ENCODE results near the gene ORMDL3. TPM values are rescaled to one million over a fixed set of nuclear protein-coding genes. Genes with fewer than 3 reads are reported as not detected.
A peak's percentile ranks its signal among the peaks of the same experiment; 100 is the strongest.

ORMDL3 gene
- total RNA-seq, 1 donor from 2014 or later: 26.6 TPM

GRCh38 chr17:39965017-39965699 is 37.8 kb upstream of the ORMDL3 start:
- no peaks in the 10 kb centered on the region for H3K27me3 ChIP-seq (ENCODE audit: control insufficient read depth, insufficient read depth, low read length)
- TF ChIP-seq CTCF (IDR thresholded peaks at IDR 0.05; ENCODE audit: insufficient read depth, low read length, severe bottlenecking): no peak
- H3K4me3 ChIP-seq (ENCODE audit: low read depth, low read length): no peak overlapping the region
- no peaks in the 10 kb centered on the region for H3K36me3 ChIP-seq (ENCODE audit: control insufficient read depth, insufficient read depth, low read length)
- FAIRE-seq (no peak), DNase-seq (ENCODE audit: low read depth) (no peak)

GRCh38 chr17:39963829-39964228 is 36.4 kb upstream of the ORMDL3 start:
- no peak for TF ChIP-seq CTCF (IDR thresholded peaks at IDR 0.05; ENCODE audit: insufficient read depth, low read length, severe bottlenecking)
- FAIRE-seq (peak; percentile 93), DNase-seq (ENCODE audit: low read depth) (peak; percentile 98)
- no peaks in the 10 kb centered on the region for H3K36me3 ChIP-seq (ENCODE audit: control insufficient read depth, insufficient read depth, low read length)
- H3K4me3 ChIP-seq (ENCODE audit: low read depth, low read length): no peak overlapping the region
- no peaks in the 10 kb centered on the region for H3K27me3 ChIP-seq (ENCODE audit: control insufficient read depth, insufficient read depth, low read length)

- no peaks in the 10 kb centered on the region for H3K36me3 ChIP-seq (ENCODE audit: control insufficient read depth, insufficient read depth, low read length)
- DNase-seq (ENCODE audit: low read depth): no peak
- TF ChIP-seq CTCF (IDR thresholded peaks at IDR 0.05; ENCODE audit: insufficient read depth, low read length, severe bottlenecking): no peak
- H3K4me3 ChIP-seq (ENCODE audit: low read depth, low read length): no peak within 1 kb of the TSS
- H3K27me3 ChIP-seq (ENCODE audit: control insufficient read depth, insufficient read depth, low read length): no peaks in the 10 kb centered on the region
- no peak for FAIRE-seq
Observed at GRCh38 chr17:39962642-39963220, 35.3 kb upstream of the ORMDL3 start, which contains the start of gene GSDMA. TSS of gene GSDMA (plus strand) at chr17:39963004. CDS start at chr17:39965688, 2,684 bp downstream.

- DNase-seq (ENCODE audit: low read depth) (no peak), FAIRE-seq (no peak)
- H3K27me3 ChIP-seq (ENCODE audit: control insufficient read depth, insufficient read depth, low read length): no peaks in the 10 kb centered on the region
- no peak overlapping the region for H3K4me3 ChIP-seq (ENCODE audit: low read depth, low read length)
- no peak for TF ChIP-seq CTCF (IDR thresholded peaks at IDR 0.05; ENCODE audit: insufficient read depth, low read length, severe bottlenecking)
- H3K36me3 ChIP-seq (ENCODE audit: control insufficient read depth, insufficient read depth, low read length): no peaks in the 10 kb centered on the region
Observed at GRCh38 chr17:39960524-39961041, 33.2 kb upstream of the ORMDL3 start.

- H3K27me3 ChIP-seq (ENCODE audit: control insufficient read depth, insufficient read depth, low read length): no peaks in the 10 kb centered on the region
- TF ChIP-seq CTCF (IDR thresholded peaks at IDR 0.05; ENCODE audit: insufficient read depth, low read length, severe bottlenecking): no peak
- FAIRE-seq: no peak
- DNase-seq (ENCODE audit: low read depth): no peak
- H3K36me3 ChIP-seq (ENCODE audit: control insufficient read depth, insufficient read depth, low read length): no peaks in the 10 kb centered on the region
- no peak overlapping the region for H3K4me3 ChIP-seq (ENCODE audit: low read depth, low read length)
Observed at GRCh38 chr17:39955726-39956225, 28.4 kb upstream of the ORMDL3 start.
